ENCODE measurements around the gene OSR1. TPM values are rescaled to one million over a fixed set of nuclear protein-coding genes. Genes with fewer than 3 reads are reported as not detected.
A peak's percentile ranks its signal among the peaks of the same experiment; 100 is the strongest.

OSR1 gene
- total RNA-seq, 1 experiment from 2014 or later: 2.6 TPM

DNA sequence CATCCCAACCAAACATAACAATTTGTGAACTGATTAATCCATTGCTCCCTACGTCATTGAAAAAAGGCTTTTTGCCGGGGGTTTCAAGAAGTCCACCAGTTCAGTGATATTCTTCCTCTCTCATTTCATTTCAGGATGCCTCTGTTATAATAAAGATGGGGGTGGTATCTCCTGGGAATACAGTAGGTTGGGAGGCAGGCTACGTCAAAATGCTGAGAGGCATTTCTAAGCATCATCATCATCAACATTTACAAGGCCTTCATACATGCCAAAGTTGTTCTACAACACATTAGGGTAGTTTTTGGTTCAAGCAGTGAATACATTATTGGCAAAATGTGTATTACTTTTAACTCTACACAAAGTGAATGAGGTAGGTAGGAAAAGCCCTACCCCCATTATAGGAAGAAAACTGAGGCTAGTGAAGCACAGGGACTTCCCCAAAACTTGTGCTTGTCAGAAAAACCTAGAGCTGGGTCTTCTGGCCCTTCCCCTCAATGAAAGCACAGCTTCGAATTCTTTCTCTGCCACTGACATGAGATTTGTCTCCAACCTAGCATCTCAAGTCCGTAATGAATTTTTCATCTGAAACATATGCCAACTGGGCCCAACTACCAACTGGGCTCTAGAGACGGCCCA, 11.3 kb downstream of the OSR1 start:
- Histone ChIP-seq H3K4me2 (ENCODE audit: low read length) (peak overlapping the region; percentile 84), H3K27me3 (ENCODE audit: insufficient read depth, low read length) (no peaks in the 10 kb centered on the region), H3K4me1 (ENCODE audit: control insufficient read depth in 1 of 2, insufficient read depth in 2 of 2, low read length in 2 of 2) (peaks cover 0 to 10% of the 10 kb centered on the region in 2 experiments; a peak in 2 of 4 replicates), H3K79me2 (ENCODE audit: insufficient read depth, low read length) (0 out of 2 replicates have a peak, but pooled peaks cover 5% of the 10 kb centered on the region), H2AFZ (ENCODE audit: low read depth, low read length, poor library complexity, severe bottlenecking) (no peak overlapping the region), H4K20me1 (ENCODE audit: insufficient read depth) (no peaks in the 10 kb centered on the region), H3K9me3 (ENCODE audit: control insufficient read depth in 1 of 2, insufficient read depth in 1 of 2, low read depth in 1 of 2, low read length in 2 of 2) (no peaks in the 10 kb centered on the region), H3K9me2 (ENCODE audit: insufficient read depth) (no peaks in the 10 kb centered on the region), H3K4me3 (replicated peaks in 1 of 2; ENCODE audit: low read depth in 1 of 2, low read length in 2 of 2) (peak overlapping the region; percentile 90 to 92), H3K36me3 (ENCODE audit: control insufficient read depth in 1 of 2, insufficient read depth in 2 of 2, low read length in 2 of 2) (no peaks in the 10 kb centered on the region), H3K9ac (ENCODE audit: low read length) (peak overlapping the region; percentile 91), H3K27ac (ENCODE audit: low read depth, low read length) (peak overlapping the region; percentile 69)
- RAD21 ChIA-PET (ENCODE audit: low non-redundant PET in 1 of 2, low total read pairs in 2 of 2, uncharacterized antibody in 2 of 2, unreplicated experiment in 2 of 2): no interaction called here
- DNase-seq (ENCODE audit: low read depth, low spot score) (no peak), ATAC-seq (no peak)
- POLR2A ChIA-PET: no interaction called here
- CTCF ChIA-PET: interaction anchor here (0.8 to 1.1 kb wide), 2 partner anchors 22 to 34 kb away, joined by 3 read pairs; no protein-coding TSS in a partner anchor
- TF ChIP-seq, protein P1, sequence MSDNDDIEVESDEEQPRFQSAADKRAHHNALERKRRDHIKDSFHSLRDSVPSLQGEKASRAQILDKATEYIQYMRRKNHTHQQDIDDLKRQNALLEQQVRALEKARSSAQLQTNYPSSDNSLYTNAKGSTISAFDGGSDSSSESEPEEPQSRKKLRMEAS (IDR thresholded peaks at IDR 0.05): no peak
- TF ChIP-seq JUND (IDR thresholded peaks at IDR 0.05) (no peak), SP1 (IDR thresholded peaks at IDR 0.05; ENCODE audit: low read depth) (no peak), ZFX (IDR thresholded peaks at IDR 0.05) (no peak), SIN3A (IDR thresholded peaks at IDR 0.05; ENCODE audit: low read depth) (no peak; the same call in 1 of the 2 replicates), ZNF274 (IDR thresholded peaks at IDR 0.05; ENCODE audit: low read depth, low read length) (no peak), RAD21 (IDR thresholded peaks at IDR 0.05; ENCODE audit: low read depth) (no peak), POLR2AphosphoS5 (IDR thresholded peaks at IDR 0.05; ENCODE audit: low read depth, low read length) (no peak), TCF7L2 (IDR thresholded peaks at IDR 0.05; ENCODE audit: borderline replicate concordance, extremely low read depth, insufficient read depth, insufficient read length) (no peak), ELF1 (IDR thresholded peaks at IDR 0.05; ENCODE audit: borderline replicate concordance, low read depth) (no peak), EGR1 (IDR thresholded peaks at IDR 0.05; ENCODE audit: low read depth) (no peak), SRF (IDR thresholded peaks at IDR 0.05; ENCODE audit: low read depth) (no peak)
- TF ChIP-seq, protein P2, sequence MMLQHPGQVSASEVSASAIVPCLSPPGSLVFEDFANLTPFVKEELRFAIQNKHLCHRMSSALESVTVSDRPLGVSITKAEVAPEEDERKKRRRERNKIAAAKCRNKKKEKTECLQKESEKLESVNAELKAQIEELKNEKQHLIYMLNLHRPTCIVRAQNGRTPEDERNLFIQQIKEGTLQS (IDR thresholded peaks at IDR 0.05): no peak
- TF ChIP-seq, protein P3, sequence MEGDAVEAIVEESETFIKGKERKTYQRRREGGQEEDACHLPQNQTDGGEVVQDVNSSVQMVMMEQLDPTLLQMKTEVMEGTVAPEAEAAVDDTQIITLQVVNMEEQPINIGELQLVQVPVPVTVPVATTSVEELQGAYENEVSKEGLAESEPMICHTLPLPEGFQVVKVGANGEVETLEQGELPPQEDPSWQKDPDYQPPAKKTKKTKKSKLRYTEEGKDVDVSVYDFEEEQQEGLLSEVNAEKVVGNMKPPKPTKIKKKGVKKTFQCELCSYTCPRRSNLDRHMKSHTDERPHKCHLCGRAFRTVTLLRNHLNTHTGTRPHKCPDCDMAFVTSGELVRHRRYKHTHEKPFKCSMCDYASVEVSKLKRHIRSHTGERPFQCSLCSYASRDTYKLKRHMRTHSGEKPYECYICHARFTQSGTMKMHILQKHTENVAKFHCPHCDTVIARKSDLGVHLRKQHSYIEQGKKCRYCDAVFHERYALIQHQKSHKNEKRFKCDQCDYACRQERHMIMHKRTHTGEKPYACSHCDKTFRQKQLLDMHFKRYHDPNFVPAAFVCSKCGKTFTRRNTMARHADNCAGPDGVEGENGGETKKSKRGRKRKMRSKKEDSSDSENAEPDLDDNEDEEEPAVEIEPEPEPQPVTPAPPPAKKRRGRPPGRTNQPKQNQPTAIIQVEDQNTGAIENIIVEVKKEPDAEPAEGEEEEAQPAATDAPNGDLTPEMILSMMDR (IDR thresholded peaks at IDR 0.05 in 2 of 3, conservative IDR thresholded peaks at IDR 0.05 in 1 of 3; ENCODE audit: borderline replicate concordance in 1 of 3, insufficient read depth in 1 of 3, low read depth in 2 of 3, low read length in 2 of 3): no peak
- intact Hi-C loops (cut with micrococcal nuclease): no loop called here
- BruUV-seq (replicated peaks): no TSS peak

All from HCT116 (cell line).